OCI-LY3 (cell line): ENCODE results near the gene BUB1.

Experiments used
- H2AFZ ChIP-seq: fragments of 200-600, 300-600 bp; shearing (Covaris generic); 2 replicates; pipeline ENCODE4 v1.6.0; 2014; ENCODE audit warnings: antibody characterized with exemption, low read depth, low read length
- H3K27ac ChIP-seq: fragments of 200-600, 300-600 bp; sonication (generic); 2 replicates; pipeline ENCODE4 v1.5.1; 2014; ENCODE audit warnings: mild to moderate bottlenecking, low read length, moderate library complexity, mixed read lengths
- H3K27me3 ChIP-seq: fragments of 200-600, 300-600 bp; sonication (generic); 2 replicates; pipeline ENCODE4 v1.6.1; 2014; ENCODE audit warnings: low read depth, low read length, mixed read lengths
- H3K36me3 ChIP-seq: fragments of 200-600, 300-600 bp; sonication (generic); replicated peaks from 2 replicates; pipeline ENCODE3; 2014; ENCODE audit warnings: low read depth, low read length, mixed read lengths
- H3K4me1 ChIP-seq: fragments of 300-600, 200-600 bp; sonication (generic); 2 replicates; pipeline ENCODE4 v1.6.1; 2014; ENCODE audit warnings: low read length, mixed read lengths
- H3K4me2 ChIP-seq: fragments of 200-600, 300-600 bp; sonication (generic); 2 replicates; pipeline ENCODE4 v1.6.1; 2014; ENCODE audit warnings: low read length, mixed read lengths
- H3K4me3 ChIP-seq: fragments of 300-600, 200-600 bp; sonication (generic); 2 replicates; pipeline ENCODE4 v1.5.1; 2014; ENCODE audit warnings: antibody characterized with exemption, mild to moderate bottlenecking, low read length, moderate library complexity
- H3K79me2 ChIP-seq: fragments of 300-600, 200-600 bp; shearing (Covaris generic); 2 replicates; pipeline ENCODE4 v1.6.1; 2014; ENCODE audit warnings: mild to moderate bottlenecking, low read length, mixed read lengths
- H3K9ac ChIP-seq: fragments of 300-600, 200-600 bp; shearing (Covaris generic); 2 replicates; pipeline ENCODE4 v1.6.0; 2014; ENCODE audit warnings: mild to moderate bottlenecking, low read length, moderate library complexity
- H3K9me3 ChIP-seq: fragments of 200-600, 300-600 bp; shearing (Covaris generic); 2 replicates; pipeline ENCODE4 v1.6.1; 2014; ENCODE audit warnings: low read length, mixed read lengths; ENCODE audit not compliant: insufficient read depth
- H4K20me1 ChIP-seq: fragments of 200-600, 300-600 bp; sonication (generic); 2 replicates; pipeline ENCODE4 v1.6.1; 2016; ENCODE audit warnings: low read length, mixed read lengths; ENCODE audit not compliant: insufficient read depth
- EZH2phosphoT487 ChIP-seq: fragments of 200-600 bp; shearing (Covaris generic); IDR thresholded peaks from 2 replicates; pipeline ENCODE4 v1.6.1; 2018; ENCODE audit warnings: antibody characterized with exemption, mixed run types, low read depth
- TF ChIP-seq, protein P1 (sequence below): fragments of 200-600, 300-600 bp; sonication (generic); IDR thresholded peaks from 2 replicates; pipeline ENCODE4 v1.5.1; 2014; ENCODE audit warnings: antibody characterized with exemption, low read length, low read depth

The BUB1 gene

DNA sequence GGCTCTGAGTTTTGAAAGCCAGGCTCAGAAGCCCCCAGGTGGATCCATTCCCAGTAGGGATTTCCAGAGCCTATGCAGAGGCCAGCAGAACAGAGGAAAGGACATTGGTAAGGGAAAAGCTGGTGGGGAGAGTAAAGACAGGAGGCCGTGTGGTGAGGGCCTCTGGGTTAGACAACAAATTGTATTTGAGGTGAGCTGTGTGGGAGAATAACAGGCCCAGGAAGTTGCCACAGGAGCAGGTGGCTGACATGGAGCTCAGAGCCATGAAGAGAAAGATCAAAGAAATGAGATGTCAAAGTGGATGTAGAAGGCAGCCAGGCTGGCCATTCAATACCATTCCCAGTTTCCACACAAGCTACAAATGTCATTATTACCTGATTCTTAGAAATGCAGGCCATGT lies 8.8 kb downstream of the BUB1 start:
- Histone ChIP-seq H4K20me1 (no peaks in the 10 kb centered on the region), H3K4me3 (no peak overlapping the region), H3K27me3 (no peaks in the 10 kb centered on the region), H3K4me1 (no peaks in the 10 kb centered on the region), H3K9ac (no peak overlapping the region), H3K9me3 (no peaks in the 10 kb centered on the region), H2AFZ (no peak overlapping the region), H3K36me3 (peaks cover 79% of the 10 kb centered on the region), H3K79me2 (peaks cover 3% of the 10 kb centered on the region; the same call in 1 of the 2 replicates), H3K27ac (no peak overlapping the region), H3K4me2 (no peak overlapping the region)
- TF ChIP-seq EZH2phosphoT487, result no peak
- TF ChIP-seq, protein P1, sequence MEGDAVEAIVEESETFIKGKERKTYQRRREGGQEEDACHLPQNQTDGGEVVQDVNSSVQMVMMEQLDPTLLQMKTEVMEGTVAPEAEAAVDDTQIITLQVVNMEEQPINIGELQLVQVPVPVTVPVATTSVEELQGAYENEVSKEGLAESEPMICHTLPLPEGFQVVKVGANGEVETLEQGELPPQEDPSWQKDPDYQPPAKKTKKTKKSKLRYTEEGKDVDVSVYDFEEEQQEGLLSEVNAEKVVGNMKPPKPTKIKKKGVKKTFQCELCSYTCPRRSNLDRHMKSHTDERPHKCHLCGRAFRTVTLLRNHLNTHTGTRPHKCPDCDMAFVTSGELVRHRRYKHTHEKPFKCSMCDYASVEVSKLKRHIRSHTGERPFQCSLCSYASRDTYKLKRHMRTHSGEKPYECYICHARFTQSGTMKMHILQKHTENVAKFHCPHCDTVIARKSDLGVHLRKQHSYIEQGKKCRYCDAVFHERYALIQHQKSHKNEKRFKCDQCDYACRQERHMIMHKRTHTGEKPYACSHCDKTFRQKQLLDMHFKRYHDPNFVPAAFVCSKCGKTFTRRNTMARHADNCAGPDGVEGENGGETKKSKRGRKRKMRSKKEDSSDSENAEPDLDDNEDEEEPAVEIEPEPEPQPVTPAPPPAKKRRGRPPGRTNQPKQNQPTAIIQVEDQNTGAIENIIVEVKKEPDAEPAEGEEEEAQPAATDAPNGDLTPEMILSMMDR, result no peak

DNA sequence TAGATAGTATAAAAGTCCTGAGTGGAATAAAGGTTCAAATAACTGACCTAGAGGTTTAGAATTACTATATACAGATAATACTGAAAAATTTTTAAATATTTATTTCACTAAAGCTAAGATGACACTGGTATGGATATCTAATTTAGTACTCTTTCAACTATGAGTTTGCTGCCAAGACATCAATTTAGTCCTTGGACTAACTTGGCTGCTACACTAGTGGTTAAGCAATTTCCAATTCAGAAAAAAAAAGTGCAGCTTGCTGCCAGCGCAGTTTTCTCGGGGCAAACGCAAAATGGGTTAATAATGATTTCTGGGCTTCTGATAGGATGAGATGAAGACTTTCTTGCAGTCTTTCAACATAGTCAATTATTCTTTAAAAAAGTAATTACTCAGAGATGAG lies 10.8 kb downstream of the BUB1 start:
- no peak overlapping the region for H3K4me2 ChIP-seq
- no peak for TF ChIP-seq EZH2phosphoT487
- TF ChIP-seq, protein P1, result no peak
- no peak overlapping the region for H3K9ac ChIP-seq
- H3K9me3 ChIP-seq, result no peaks in the 10 kb centered on the region
- no peaks in the 10 kb centered on the region for H3K4me1 ChIP-seq
- H3K27ac ChIP-seq, result no peak overlapping the region
- no peaks in the 10 kb centered on the region for H3K79me2 ChIP-seq
- H2AFZ ChIP-seq, result no peak overlapping the region
- no peaks in the 10 kb centered on the region for H3K27me3 ChIP-seq
- no peaks in the 10 kb centered on the region for H4K20me1 ChIP-seq
- no peak overlapping the region for H3K4me3 ChIP-seq
- peaks cover 70% of the 10 kb centered on the region for H3K36me3 ChIP-seq

DNA sequence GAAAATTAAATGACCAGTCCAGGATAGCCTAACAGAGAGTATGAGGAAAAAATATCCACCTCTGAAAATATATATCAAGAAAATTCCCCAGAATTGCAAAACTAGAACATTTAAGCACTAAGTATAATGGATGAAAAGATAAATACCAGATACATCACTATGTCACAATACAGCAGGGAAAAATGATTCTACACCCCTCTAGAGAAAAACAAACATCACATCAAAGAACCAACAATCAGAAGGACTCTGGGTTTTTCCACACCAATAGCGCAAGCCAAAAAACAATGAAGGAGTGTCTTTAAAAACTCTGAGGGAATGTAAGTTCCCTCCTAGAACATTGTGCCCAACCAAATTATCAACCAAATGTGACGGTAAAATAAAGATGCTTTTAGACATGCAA lies 13.7 kb downstream of the BUB1 start:
- Histone ChIP-seq H3K27me3 (no peaks in the 10 kb centered on the region), H3K36me3 (peaks cover 77% of the 10 kb centered on the region), H3K4me2 (no peak overlapping the region), H4K20me1 (no peaks in the 10 kb centered on the region), H3K79me2 (no peaks in the 10 kb centered on the region), H3K4me1 (no peaks in the 10 kb centered on the region), H3K27ac (no peak overlapping the region), H3K9ac (no peak overlapping the region), H2AFZ (no peak overlapping the region), H3K4me3 (no peak overlapping the region), H3K9me3 (no peaks in the 10 kb centered on the region)
- TF ChIP-seq EZH2phosphoT487, result no peak
- TF ChIP-seq, protein P1, result no peak

DNA sequence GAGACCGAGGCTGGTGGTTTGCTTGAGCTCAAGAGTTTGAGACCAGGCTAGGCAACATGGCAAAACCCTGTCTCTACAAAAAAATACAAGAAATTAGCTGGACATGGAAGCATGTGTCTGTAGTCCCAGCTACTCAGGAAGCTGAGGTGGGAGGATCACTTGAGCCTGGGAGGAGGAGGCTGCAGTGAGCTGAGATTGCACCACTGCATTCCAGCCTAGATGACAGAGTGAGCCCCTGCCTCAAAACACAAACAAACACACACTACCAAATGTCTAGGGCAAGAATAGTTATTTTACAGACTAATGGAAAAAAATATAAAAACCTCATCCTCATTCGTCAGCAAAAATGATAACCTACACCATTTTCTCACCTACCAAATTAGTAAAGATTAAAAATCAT lies 15.3 kb downstream of the BUB1 start:
- peaks cover 11% of the 10 kb centered on the region for H3K4me1 ChIP-seq
- H3K9ac ChIP-seq, result no peak overlapping the region
- H3K9me3 ChIP-seq, result no peaks in the 10 kb centered on the region
- TF ChIP-seq EZH2phosphoT487, result no peak
- TF ChIP-seq, protein P1, result no peak
- H3K36me3 ChIP-seq, result peaks cover 73% of the 10 kb centered on the region
- no peak overlapping the region for H3K27ac ChIP-seq
- H2AFZ ChIP-seq, result no peak overlapping the region
- no peaks in the 10 kb centered on the region for H3K79me2 ChIP-seq
- no peak overlapping the region for H3K4me2 ChIP-seq
- no peaks in the 10 kb centered on the region for H3K27me3 ChIP-seq
- H4K20me1 ChIP-seq, result no peaks in the 10 kb centered on the region
- no peak overlapping the region for H3K4me3 ChIP-seq
